ENCODE data around the gene SAMMSON.

The SAMMSON gene

DNA sequence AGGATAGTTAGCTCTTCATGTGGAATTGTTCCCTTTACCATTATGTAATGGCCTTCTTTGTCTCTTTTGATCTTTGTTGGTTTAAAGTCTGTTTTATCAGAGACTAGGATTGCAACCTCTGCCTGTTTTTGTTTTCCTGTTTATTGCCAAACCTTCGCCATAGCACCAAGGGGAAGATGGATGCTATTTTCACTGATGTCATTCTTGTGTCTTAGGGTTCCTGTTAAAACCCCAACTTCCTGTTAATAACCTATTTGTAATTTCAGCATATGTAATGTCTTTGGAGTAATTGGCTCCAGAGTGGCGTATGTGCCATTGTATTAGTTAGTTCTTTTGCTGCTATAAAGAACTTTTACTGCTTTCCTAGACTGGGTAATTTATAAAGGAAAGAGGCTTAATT lies 10.8 kb downstream of the SAMMSON start:
- no peak for TF ChIP-seq YY1 (IDR thresholded peaks at IDR 0.05; ENCODE audit: insufficient read depth, insufficient read length)
- no peak for TF ChIP-seq SUZ12 (IDR thresholded peaks at IDR 0.05; ENCODE audit: extremely low read depth, insufficient read depth, insufficient read length)
- TF ChIP-seq ZNF274 (IDR thresholded peaks at IDR 0.05; ENCODE audit: low read depth, low read length), result no peak
- H3K9me3 ChIP-seq (ENCODE audit: insufficient read depth, low read length), result no peaks in the 10 kb centered on the region
- no peak for DNase-seq (ENCODE audit: low read depth, low spot score)
- H3K4me3 ChIP-seq (ENCODE audit: insufficient read length, low read depth), result no peak overlapping the region
- H3K9ac ChIP-seq (ENCODE audit: insufficient read length, low read depth), result no peak overlapping the region
- no peaks in the 10 kb centered on the region for H3K36me3 ChIP-seq (ENCODE audit: insufficient read depth, insufficient read length, low read length)
- no peaks in the 10 kb centered on the region for H3K27me3 ChIP-seq (ENCODE audit: insufficient read depth, insufficient read length)
- no peaks in the 10 kb centered on the region for H3K4me1 ChIP-seq (ENCODE audit: insufficient read depth, insufficient read length)

GRCh38 chr3:70011582-70011981 lies 12.0 kb downstream of the SAMMSON start:
- TF ChIP-seq SUZ12 (IDR thresholded peaks at IDR 0.05; ENCODE audit: extremely low read depth, insufficient read depth, insufficient read length) (no peak), YY1 (IDR thresholded peaks at IDR 0.05; ENCODE audit: insufficient read depth, insufficient read length) (no peak)

DNA sequence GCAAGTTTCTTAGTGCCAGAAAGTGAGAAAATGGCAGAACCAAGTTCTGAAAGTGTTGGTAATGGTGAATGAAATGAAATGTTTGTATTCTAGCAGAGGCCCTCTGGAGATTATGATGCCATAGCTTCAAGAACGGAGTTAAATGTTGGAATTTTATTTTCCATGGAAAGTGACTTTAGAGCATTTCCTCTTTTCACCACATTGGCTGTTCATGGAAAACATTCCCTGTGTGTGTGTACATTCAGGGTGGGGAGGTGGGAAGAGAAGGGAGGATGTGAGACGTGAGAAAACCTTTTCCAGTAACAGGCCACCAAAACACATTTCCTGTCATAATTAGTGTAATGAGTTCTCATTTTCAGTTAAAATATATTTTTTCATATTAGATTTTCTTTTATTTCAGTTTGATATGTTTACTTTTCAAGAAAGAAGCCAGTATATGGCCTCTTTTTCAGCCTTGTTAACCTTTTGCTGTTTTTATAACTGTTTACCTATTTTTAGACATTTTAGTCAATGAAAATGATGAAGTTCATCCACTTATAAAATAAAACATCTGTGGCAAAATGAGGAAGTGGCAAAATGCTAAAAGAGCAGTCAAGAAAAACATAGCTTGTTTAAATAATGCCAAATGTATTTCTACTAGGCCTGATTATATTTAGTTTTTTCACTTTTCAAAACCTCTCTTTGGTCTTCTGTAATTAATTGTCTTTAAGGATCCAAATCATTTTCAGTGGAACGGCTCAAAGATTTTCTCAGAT lies 21.6 kb downstream of the SAMMSON start:
- Histone ChIP-seq H3K9ac (ENCODE audit: insufficient read length, low read depth) (no peak overlapping the region), H3K9me3 (ENCODE audit: insufficient read depth, low read length) (no peaks in the 10 kb centered on the region), H3K36me3 (ENCODE audit: insufficient read depth, insufficient read length, low read length) (no peaks in the 10 kb centered on the region), H3K27me3 (ENCODE audit: insufficient read depth, insufficient read length) (no peaks in the 10 kb centered on the region), H3K4me1 (ENCODE audit: insufficient read depth, insufficient read length) (no peaks in the 10 kb centered on the region), H3K4me3 (ENCODE audit: insufficient read length, low read depth) (no peak overlapping the region)
- TF ChIP-seq SUZ12 (IDR thresholded peaks at IDR 0.05; ENCODE audit: extremely low read depth, insufficient read depth, insufficient read length) (no peak), ZNF274 (IDR thresholded peaks at IDR 0.05; ENCODE audit: low read depth, low read length) (no peak), YY1 (IDR thresholded peaks at IDR 0.05; ENCODE audit: insufficient read depth, insufficient read length) (no peak)
- no peak for DNase-seq (ENCODE audit: low read depth, low spot score)

More at GRCh38 chr3:70011582-70011981, 12.0 kb downstream of the SAMMSON start:
- Histone ChIP-seq H3K4me1 (ENCODE audit: insufficient read depth, insufficient read length) (no peaks in the 10 kb centered on the region), H3K27me3 (ENCODE audit: insufficient read depth, insufficient read length) (no peaks in the 10 kb centered on the region), H3K9ac (ENCODE audit: insufficient read length, low read depth) (no peak overlapping the region), H3K9me3 (ENCODE audit: insufficient read depth, low read length) (no peaks in the 10 kb centered on the region), H3K36me3 (ENCODE audit: insufficient read depth, insufficient read length, low read length) (no peaks in the 10 kb centered on the region), H3K4me3 (ENCODE audit: insufficient read length, low read depth) (no peak overlapping the region)
- no peak for DNase-seq (ENCODE audit: low read depth, low spot score)

GRCh38 chr3:70028361-70028760 lies 28.8 kb downstream of the SAMMSON start:
- no peak for DNase-seq (ENCODE audit: low read depth, low spot score)
- Histone ChIP-seq H3K9me3 (ENCODE audit: insufficient read depth, low read length) (no peaks in the 10 kb centered on the region), H3K4me1 (ENCODE audit: insufficient read depth, insufficient read length) (no peaks in the 10 kb centered on the region), H3K27me3 (ENCODE audit: insufficient read depth, insufficient read length) (no peaks in the 10 kb centered on the region), H3K9ac (ENCODE audit: insufficient read length, low read depth) (no peak overlapping the region), H3K4me3 (ENCODE audit: insufficient read length, low read depth) (no peak overlapping the region), H3K36me3 (ENCODE audit: insufficient read depth, insufficient read length, low read length) (no peaks in the 10 kb centered on the region)
- TF ChIP-seq YY1 (IDR thresholded peaks at IDR 0.05; ENCODE audit: insufficient read depth, insufficient read length) (no peak), ZNF274 (IDR thresholded peaks at IDR 0.05; ENCODE audit: low read depth, low read length) (no peak), SUZ12 (IDR thresholded peaks at IDR 0.05; ENCODE audit: extremely low read depth, insufficient read depth, insufficient read length) (no peak)

GRCh38 chr3:70038693-70039092 lies 39.2 kb downstream of the SAMMSON start:
- no peaks in the 10 kb centered on the region for H3K27me3 ChIP-seq (ENCODE audit: insufficient read depth, insufficient read length)
- no peaks in the 10 kb centered on the region for H3K4me1 ChIP-seq (ENCODE audit: insufficient read depth, insufficient read length)
- H3K9me3 ChIP-seq (ENCODE audit: insufficient read depth, low read length), result no peaks in the 10 kb centered on the region
- no peak for DNase-seq (ENCODE audit: low read depth, low spot score)
- no peaks in the 10 kb centered on the region for H3K36me3 ChIP-seq (ENCODE audit: insufficient read depth, insufficient read length, low read length)
- no peak overlapping the region for H3K4me3 ChIP-seq (ENCODE audit: insufficient read length, low read depth)
- no peak for TF ChIP-seq SUZ12 (IDR thresholded peaks at IDR 0.05; ENCODE audit: extremely low read depth, insufficient read depth, insufficient read length)
- no peak for TF ChIP-seq YY1 (IDR thresholded peaks at IDR 0.05; ENCODE audit: insufficient read depth, insufficient read length)
- no peak for TF ChIP-seq ZNF274 (IDR thresholded peaks at IDR 0.05; ENCODE audit: low read depth, low read length)
- no peak overlapping the region for H3K9ac ChIP-seq (ENCODE audit: insufficient read length, low read depth)

DNA sequence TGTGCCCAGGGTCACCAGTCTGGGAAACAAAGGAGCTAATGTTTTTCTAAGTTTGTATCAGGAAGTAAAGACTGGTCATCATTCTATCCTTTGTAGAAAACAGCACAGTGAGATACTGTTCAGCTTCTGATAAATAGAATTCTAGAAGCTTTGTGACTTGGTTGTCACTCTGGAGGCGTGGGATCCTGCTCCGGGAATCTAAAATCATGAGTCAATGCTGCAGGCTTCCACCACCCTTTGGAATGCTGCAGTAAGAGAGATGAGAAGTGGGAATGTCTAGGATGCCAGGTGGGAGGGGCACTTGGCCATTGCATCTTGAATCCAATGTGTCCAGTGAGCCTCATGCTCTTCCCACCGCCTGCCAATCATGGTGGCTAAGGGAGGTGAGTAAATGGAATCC lies 40.9 kb downstream of the SAMMSON start:
- Histone ChIP-seq H3K4me1 (ENCODE audit: insufficient read depth, insufficient read length) (no peaks in the 10 kb centered on the region), H3K27me3 (ENCODE audit: insufficient read depth, insufficient read length) (no peaks in the 10 kb centered on the region), H3K36me3 (ENCODE audit: insufficient read depth, insufficient read length, low read length) (no peaks in the 10 kb centered on the region), H3K4me3 (ENCODE audit: insufficient read length, low read depth) (no peak overlapping the region), H3K9ac (ENCODE audit: insufficient read length, low read depth) (no peak overlapping the region), H3K9me3 (ENCODE audit: insufficient read depth, low read length) (no peaks in the 10 kb centered on the region)
- no peak for DNase-seq (ENCODE audit: low read depth, low spot score)
- TF ChIP-seq SUZ12 (IDR thresholded peaks at IDR 0.05; ENCODE audit: extremely low read depth, insufficient read depth, insufficient read length) (no peak), YY1 (IDR thresholded peaks at IDR 0.05; ENCODE audit: insufficient read depth, insufficient read length) (no peak), ZNF274 (IDR thresholded peaks at IDR 0.05; ENCODE audit: low read depth, low read length) (no peak)

- TF ChIP-seq ZNF274 (IDR thresholded peaks at IDR 0.05; ENCODE audit: low read depth, low read length) (no peak), SUZ12 (IDR thresholded peaks at IDR 0.05; ENCODE audit: extremely low read depth, insufficient read depth, insufficient read length) (no peak), YY1 (IDR thresholded peaks at IDR 0.05; ENCODE audit: insufficient read depth, insufficient read length) (no peak)
- Histone ChIP-seq H3K4me3 (ENCODE audit: insufficient read length, low read depth) (no peak overlapping the region), H3K4me1 (ENCODE audit: insufficient read depth, insufficient read length) (no peaks in the 10 kb centered on the region), H3K27me3 (ENCODE audit: insufficient read depth, insufficient read length) (no peaks in the 10 kb centered on the region), H3K9me3 (ENCODE audit: insufficient read depth, low read length) (no peaks in the 10 kb centered on the region), H3K36me3 (ENCODE audit: insufficient read depth, insufficient read length, low read length) (no peaks in the 10 kb centered on the region), H3K9ac (ENCODE audit: insufficient read length, low read depth) (no peak overlapping the region)
- DNase-seq (ENCODE audit: low read depth, low spot score), result no peak
Observed at GRCh38 chr3:70042641-70043040, 43.1 kb downstream of the SAMMSON start.
